ENCODE data around the gene ZFPM1.
"Not testable (repeated sequence)": the region's sequence is repeated elsewhere in the genome, so short reads cannot be mapped to it uniquely, and the experiment has no call there.

ZFPM1 gene

DNA sequence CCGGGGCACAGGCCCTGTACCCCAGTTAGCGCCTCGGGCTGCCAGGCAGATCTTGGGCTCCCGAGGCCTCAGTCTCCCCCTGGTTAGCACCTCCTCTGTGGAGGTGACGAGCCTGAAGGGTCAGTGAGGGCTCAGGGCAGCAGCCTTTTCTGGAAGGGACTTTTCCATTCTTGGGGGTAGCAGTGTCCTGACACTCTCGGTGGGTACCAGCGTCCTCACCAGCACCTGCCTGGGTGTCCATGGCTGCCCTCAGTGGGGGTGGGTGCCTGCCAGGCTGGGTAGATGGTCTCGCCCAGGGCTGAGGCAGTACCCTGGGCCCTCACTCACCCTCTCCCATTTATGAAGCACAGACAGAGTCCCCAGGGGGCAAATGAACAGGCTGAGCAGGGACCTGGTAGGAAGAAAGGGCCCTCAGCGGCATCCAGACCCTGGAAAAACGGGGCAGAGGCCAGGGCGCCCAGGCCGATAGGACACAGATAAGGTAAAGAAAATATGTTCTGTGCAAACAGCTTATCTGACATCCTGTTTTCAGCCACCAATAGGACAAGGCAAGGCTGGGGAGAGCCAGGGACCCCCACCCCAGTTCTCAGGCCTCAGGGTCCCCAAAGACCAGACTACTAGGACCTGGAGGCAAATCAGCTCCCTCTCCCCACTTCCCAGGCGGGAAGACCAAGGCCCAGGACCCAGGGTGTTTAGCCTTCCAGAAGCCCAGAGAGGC, 50.9 kb downstream of the ZFPM1 start:
- no peak for DNase-seq

- no peak for DNase-seq
These were observed 51.7 kb downstream of the ZFPM1 start for GRCh38 chr16:88504489-88505404.

DNA sequence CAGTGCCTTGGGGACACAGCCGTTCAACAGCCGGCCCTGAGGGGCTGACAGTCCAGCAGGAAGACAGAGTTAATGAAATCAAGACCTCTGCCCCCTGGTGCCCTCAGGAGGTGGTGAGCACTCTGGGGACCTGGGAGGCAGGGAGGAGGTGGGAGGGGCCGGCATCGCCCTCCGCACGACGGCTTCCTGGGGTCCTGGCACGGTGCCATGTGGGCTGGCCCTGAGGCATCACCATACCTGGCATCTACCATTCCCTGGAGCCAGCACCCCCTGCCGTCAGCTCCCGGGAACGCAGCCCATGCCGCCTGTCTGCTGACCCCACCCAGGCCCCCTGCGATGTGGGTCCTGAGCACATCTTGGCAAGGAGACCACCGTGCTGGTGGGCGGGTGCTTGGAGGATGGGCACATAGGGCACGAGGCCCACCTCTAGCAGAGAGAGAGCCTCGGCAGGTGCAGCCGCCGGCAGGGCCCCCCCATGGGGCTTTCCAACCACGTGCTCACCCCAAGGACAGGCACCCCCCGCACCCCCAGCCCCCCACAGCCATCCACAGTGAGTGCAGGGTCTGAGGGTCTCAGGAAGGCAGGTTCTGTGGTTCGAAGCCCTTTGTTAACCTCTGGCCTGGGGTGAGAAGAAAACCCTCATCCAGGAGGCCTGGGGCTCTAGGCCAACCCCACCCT, 52.5 kb downstream of the ZFPM1 start:
- DNase-seq = peak; percentile 83

DNA sequence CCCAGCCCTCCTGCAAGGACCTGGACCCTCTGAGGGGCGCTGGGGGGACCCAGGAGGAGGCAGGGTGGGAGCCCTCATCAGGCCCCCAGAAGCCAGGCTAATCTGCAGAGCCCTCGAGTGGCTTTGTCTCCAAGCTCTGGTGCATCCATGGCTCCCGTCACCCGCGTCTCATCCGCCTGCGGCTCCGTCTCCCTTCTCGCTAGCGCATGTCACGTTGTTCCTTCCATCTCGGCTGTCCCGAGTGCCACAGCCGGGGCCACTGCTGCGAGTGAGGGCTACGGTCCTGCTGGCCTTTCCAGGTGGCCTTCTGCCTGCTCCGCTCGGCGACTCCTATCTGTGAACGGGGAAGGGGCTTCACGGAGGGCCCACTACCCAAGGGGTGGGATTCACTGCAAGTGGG, 53.6 kb downstream of the ZFPM1 start:
- no peak for DNase-seq

GRCh38 chr16:88507231-88507743, 54.2 kb downstream of the ZFPM1 start:
- DNase-seq = no peak

GRCh38 chr16:88508376-88508867, 55.3 kb downstream of the ZFPM1 start:
- DNase-seq = no peak

- DNase-seq = no peak
These were observed 56.0 kb downstream of the ZFPM1 start for GRCh38 chr16:88508868-88509748.

DNA sequence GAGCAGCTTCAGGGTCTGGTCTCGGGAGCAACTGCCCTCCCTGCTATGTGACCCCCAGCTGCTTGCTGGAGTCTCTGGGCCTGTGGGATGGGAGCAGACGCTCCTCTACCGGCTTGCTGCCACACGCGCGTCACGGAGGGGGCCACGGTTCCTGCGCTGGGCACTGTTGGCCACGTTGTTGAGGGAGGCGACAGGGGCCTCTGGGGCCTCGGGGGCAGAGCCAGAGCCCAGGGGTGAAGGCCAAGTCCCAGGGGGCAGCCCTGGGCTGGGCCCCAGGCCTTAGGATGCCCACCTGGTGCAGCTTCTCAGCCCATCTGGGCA, 56.6 kb downstream of the ZFPM1 start:
- no peak for DNase-seq

DNA sequence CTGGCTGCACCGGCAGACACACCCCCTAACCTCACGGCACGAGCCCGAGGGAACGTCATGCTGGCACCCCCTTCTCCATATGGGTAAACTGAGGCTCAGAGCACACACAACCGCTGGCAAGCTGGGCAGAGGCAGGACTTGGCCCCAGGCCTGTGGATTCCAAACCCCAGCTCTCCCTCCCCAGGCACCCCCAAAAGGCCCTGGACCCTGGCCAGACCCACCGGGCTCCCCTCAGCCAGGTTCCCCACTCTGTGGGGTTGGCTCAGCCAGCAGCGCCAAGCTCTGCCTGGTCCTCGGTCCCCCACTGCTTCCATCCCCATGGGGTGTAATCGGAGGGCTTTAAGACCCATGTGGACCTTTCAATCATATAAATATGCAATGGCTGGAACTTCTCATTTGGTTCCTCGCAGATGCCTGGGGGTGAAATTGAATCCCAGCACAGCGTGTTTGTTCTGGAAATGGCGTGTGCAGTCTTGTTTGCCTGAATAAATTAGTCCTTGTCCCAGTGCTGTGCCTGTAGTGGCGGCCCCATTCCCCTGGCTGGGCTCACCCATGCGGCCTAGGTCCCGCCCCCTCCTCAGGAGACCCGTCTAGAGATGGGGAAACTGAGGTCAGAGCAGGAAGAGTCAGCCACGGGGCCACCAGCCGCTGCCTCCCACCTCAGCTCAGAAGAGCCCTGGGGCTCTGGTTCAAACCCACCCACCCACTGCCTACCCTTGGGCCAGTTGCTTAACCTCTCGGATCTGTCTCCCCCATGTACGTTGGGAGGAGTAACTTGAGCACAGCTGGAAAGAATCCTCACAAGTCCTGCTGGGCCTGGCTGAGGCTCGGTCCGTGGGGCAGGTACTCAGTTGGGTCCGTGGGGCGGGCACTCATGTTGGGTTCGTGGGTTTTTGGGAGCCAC, 57.3 kb downstream of the ZFPM1 start:
- no peak for DNase-seq

DNA sequence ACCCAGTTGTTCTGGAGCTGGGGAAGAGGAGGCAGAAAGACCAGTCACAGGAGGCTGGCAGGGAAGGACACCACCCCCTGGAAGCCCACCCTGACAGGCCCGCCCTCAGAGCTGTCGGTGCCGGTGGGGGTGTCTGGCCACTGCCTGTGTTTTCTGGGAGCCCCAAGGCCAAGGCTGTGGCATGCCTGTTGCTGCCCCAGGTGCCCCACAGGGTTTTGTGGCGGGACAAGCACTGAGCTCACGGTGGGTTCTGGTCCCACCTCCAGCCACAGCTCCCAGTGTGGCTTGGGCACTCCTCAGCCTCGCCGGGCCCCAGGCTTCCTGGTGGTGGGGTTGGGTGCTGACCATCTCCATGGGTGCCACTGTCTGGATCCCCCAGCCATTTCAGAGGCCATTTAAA, 58.0 kb downstream of the ZFPM1 start:
- no peak for DNase-seq

DNA sequence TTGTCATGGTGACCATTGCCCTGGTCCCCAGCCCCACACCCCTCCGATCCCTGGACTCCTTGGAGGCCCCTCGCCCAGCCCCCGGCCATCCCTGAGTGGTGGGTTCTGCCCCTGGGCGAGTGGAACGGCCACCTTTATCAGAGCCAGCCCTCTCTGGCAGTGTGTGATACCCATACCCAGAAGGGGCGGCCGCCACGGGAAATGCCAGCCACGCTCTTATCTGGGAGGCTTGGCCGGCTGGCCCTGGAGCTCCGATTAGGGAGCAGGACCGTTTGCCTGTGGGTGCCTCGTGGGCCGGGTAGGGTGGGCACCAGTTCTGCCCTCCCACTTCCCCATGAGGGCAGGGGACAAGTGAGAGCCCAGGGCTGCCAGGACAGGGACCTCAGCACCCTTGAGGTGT, 58.8 kb downstream of the ZFPM1 start:
- no peak for DNase-seq

GRCh38 chr16:88512728-88513696, 59.9 kb downstream of the ZFPM1 start:
- no peak for DNase-seq

DNA sequence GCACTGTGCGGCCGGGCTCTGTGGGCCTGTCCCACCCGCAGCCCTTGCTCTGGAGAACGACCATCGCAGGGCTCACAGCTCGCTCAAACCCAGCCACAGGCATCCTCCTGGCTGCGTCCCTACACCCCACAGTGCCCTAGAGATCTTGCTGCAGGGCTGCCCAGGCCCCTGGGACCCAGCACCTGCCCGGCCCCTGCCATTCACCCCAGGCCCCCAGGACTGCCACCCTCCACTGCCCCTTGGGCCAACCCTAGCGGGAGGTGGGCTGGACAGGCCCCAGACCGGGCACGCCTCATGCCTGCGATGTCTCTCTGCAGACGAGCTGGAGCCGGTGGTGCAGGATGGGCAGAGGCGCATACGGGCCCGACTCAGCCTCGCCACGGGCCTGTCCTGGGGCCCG, 61.0 kb downstream of the ZFPM1 start:
- DNase-seq = no peak

- DNase-seq = no peak
These were observed 61.6 kb downstream of the ZFPM1 start for GRCh38 chr16:88514526-88515232.

DNA sequence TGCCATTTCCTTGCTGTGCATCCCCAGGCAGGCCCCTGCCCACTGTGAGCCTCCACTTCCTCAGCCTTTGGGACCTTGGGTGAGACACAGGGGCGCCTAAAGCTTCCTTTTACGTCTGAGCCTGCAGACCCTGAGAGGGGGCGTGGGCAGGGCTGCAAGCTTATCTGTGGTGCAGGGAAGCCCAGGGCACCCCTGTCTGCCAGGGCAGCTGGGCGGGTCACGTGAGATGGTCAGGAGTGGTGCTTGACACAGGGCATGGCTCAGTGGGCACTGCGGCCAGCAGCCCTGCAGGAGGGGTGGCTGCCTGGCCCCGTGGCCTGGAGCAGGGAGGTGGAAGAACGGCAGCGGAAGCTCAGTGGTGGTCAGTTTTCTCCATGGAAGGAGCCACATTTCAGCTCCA, 62.3 kb downstream of the ZFPM1 start:
- no peak for DNase-seq

DNA sequence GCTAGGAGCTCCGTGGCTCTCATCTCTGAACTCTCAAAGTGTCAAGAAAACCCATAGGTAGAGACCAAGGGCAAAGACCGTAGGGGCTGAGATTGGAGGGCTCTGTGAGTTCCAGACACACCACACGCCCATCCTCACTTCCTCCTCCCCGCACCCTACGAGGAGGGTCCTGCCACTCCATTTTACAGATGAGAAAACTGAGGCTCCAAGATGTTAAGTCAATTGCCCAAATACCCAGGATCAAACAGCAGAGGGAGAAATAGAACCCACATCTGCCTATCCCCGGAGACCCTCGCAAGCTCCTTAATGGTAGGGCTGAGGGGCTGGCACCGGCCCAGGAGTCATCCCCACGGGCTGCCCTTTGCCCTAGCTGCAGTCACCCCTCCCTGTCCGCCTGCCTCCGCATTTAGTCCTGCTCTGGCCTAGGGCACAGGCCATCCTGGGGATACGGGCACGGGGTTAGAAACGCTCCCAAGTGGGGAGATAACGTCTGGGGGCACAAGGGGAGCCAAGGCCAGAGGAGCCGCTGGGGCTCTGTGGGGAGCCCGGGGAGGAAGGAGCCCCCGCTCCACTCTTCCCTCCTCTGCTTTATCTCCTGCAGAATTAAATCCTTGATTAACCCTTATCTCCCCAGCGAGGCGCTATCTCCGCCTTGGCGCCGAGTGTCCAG, 63.0 kb downstream of the ZFPM1 start:
- no peak for DNase-seq

DNA sequence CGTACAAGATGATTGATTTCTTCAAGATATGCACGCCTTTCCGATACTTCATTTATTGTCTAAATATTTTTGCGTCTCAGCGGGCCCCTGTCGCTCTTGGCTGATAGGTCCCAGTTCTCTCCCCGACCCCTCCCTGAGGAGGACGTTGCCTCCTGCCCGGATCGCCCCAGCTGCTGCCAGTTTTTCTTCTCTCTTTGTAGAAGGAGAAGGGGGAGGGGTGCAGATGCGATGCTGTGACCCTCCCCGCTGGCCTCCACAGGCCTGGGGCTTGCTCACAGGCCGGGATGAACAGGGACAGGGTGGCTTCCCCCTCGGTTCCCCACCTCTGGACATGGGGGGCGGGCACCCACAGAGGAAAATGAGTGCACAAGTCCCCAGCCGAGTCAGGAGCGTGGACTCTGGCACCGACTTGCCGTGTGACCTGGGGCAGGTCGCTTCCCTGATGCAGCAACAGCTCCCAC, 63.6 kb downstream of the ZFPM1 start:
- no peak for DNase-seq

DNA sequence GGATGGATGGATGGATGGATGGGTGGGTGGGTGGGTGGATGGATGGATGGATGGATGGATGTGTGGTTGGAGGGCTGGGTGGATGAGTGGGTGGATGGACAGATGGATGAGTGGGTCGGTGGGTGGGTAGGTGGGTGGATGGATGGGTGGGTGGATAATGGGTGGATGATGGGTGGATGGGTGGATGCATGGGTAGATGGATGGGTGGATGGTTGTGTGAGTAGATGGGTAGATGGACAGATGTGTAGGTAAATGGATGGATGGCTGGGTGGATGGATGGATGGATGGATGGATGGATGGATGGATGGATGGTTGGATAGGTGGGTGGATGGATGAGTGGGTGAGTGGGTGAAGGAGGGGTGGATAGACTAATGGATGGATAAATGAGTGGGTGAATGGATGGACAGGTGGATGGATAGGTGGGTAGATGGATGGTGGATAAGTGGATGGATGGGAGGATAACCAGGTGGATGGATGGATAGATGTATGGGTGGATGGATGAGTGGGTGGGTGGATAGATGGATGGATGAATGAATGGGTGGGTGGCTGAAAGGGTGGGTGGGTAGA, 64.2 kb downstream of the ZFPM1 start:
- DNase-seq = not testable (repeated sequence)

All from CD4-positive, alpha-beta T cell treated with Interleukin-6 for 4 hours (primary cell).